ENCODE data around the gene GAK. TPM values are rescaled to one million over a fixed set of nuclear protein-coding genes. Genes with fewer than 3 reads are reported as not detected.
"Not testable (repeated sequence)": the region's sequence is repeated elsewhere in the genome, so short reads cannot be mapped to it uniquely, and the experiment has no call there.

The GAK gene
- total and polyA plus RNA-seq, 4 donors, result 41.8 to 78.8 (median 61.1) TPM

GRCh38 chr4:927566-927965, 4.5 kb downstream of the GAK start:
- H3K27me3 ChIP-seq (ENCODE audit: control insufficient read depth, insufficient read depth, low read length); H3K9me3 ChIP-seq (ENCODE audit: control insufficient read depth, insufficient read depth, low read length); H3K4me3 ChIP-seq (ENCODE audit: low read depth, low read length); DNase-seq (ENCODE audit: low read depth in 4 of 6, low spot score in 6 of 6); H3K27ac ChIP-seq (ENCODE audit: low read depth, low read length): not testable (repeated sequence)
- peaks cover 13% of the 10 kb centered on the region for H3K36me3 ChIP-seq (ENCODE audit: control insufficient read depth, insufficient read depth, low read length)
- WGBS (ENCODE audit: insufficient coverage), result 91% methylated on average over 12 of the region's 21 CpGs
- H3K4me1 ChIP-seq (ENCODE audit: control insufficient read depth, insufficient read depth, low read length), result peaks cover 17% of the 10 kb centered on the region

GRCh38 chr4:926538-926937, 5.6 kb downstream of the GAK start:
- Histone ChIP-seq H3K4me3 (ENCODE audit: low read depth, low read length) (no peak overlapping the region), H3K9me3 (ENCODE audit: control insufficient read depth, insufficient read depth, low read length) (no peaks in the 10 kb centered on the region), H3K36me3 (ENCODE audit: control insufficient read depth, insufficient read depth, low read length) (peaks cover 13% of the 10 kb centered on the region), H3K27me3 (ENCODE audit: control insufficient read depth, insufficient read depth, low read length) (no peaks in the 10 kb centered on the region), H3K4me1 (ENCODE audit: control insufficient read depth, insufficient read depth, low read length) (peaks cover 17% of the 10 kb centered on the region), H3K27ac (ENCODE audit: low read depth, low read length) (no peak overlapping the region)
- WGBS (ENCODE audit: insufficient coverage), result 70% methylated on average over 4 of the region's 17 CpGs
- DNase-seq (ENCODE audit: low read depth in 4 of 6, low spot score in 6 of 6), result no peak

GRCh38 chr4:925771-926500, 6.2 kb downstream of the GAK start:
- Histone ChIP-seq H3K36me3 (ENCODE audit: control insufficient read depth, insufficient read depth, low read length) (peaks cover 13% of the 10 kb centered on the region), H3K9me3 (ENCODE audit: control insufficient read depth, insufficient read depth, low read length) (no peaks in the 10 kb centered on the region), H3K27me3 (ENCODE audit: control insufficient read depth, insufficient read depth, low read length) (no peaks in the 10 kb centered on the region), H3K4me3 (ENCODE audit: low read depth, low read length) (no peak overlapping the region), H3K4me1 (ENCODE audit: control insufficient read depth, insufficient read depth, low read length) (peaks cover 11% of the 10 kb centered on the region), H3K27ac (ENCODE audit: low read depth, low read length) (no peak overlapping the region)
- 78% methylated on average over 19 of the region's 26 CpGs for WGBS (ENCODE audit: insufficient coverage)
- no peak for DNase-seq (ENCODE audit: low read depth in 4 of 6, low spot score in 6 of 6)

- H3K4me1 ChIP-seq (ENCODE audit: control insufficient read depth, insufficient read depth, low read length), result peaks cover 6% of the 10 kb centered on the region
- WGBS (ENCODE audit: insufficient coverage), result 77% methylated on average over 7 of the region's 9 CpGs
- H3K27ac ChIP-seq (ENCODE audit: low read depth, low read length), result no peak overlapping the region
- DNase-seq (ENCODE audit: low read depth in 4 of 6, low spot score in 6 of 6), result no peak
- no peaks in the 10 kb centered on the region for H3K27me3 ChIP-seq (ENCODE audit: control insufficient read depth, insufficient read depth, low read length)
- peaks cover 13% of the 10 kb centered on the region for H3K36me3 ChIP-seq (ENCODE audit: control insufficient read depth, insufficient read depth, low read length)
- H3K4me3 ChIP-seq (ENCODE audit: low read depth, low read length), result no peak overlapping the region
- no peaks in the 10 kb centered on the region for H3K9me3 ChIP-seq (ENCODE audit: control insufficient read depth, insufficient read depth, low read length)
These were observed 6.9 kb downstream of the GAK start for GRCh38 chr4:925171-925570.

- DNase-seq (ENCODE audit: low read depth in 4 of 6, low spot score in 6 of 6), result no peak
- Histone ChIP-seq H3K27ac (ENCODE audit: low read depth, low read length) (no peak overlapping the region), H3K4me1 (ENCODE audit: control insufficient read depth, insufficient read depth, low read length) (peaks cover 6% of the 10 kb centered on the region), H3K9me3 (ENCODE audit: control insufficient read depth, insufficient read depth, low read length) (no peaks in the 10 kb centered on the region), H3K4me3 (ENCODE audit: low read depth, low read length) (no peak overlapping the region), H3K36me3 (ENCODE audit: control insufficient read depth, insufficient read depth, low read length) (peaks cover 13% of the 10 kb centered on the region), H3K27me3 (ENCODE audit: control insufficient read depth, insufficient read depth, low read length) (no peaks in the 10 kb centered on the region)
- 69% methylated on average over 6 of the region's 18 CpGs for WGBS (ENCODE audit: insufficient coverage)
These were observed 7.7 kb downstream of the GAK start for GRCh38 chr4:924107-925096.

- DNase-seq (ENCODE audit: low read depth in 4 of 6, low spot score in 6 of 6), result no peak
- no peak overlapping the region for H3K27ac ChIP-seq (ENCODE audit: low read depth, low read length)
- H3K4me1 ChIP-seq (ENCODE audit: control insufficient read depth, insufficient read depth, low read length), result peaks cover 4% of the 10 kb centered on the region
- H3K27me3 ChIP-seq (ENCODE audit: control insufficient read depth, insufficient read depth, low read length), result no peaks in the 10 kb centered on the region
- 63% methylated on average over 14 of the region's 17 CpGs for WGBS (ENCODE audit: insufficient coverage)
- H3K9me3 ChIP-seq (ENCODE audit: control insufficient read depth, insufficient read depth, low read length), result no peaks in the 10 kb centered on the region
- H3K36me3 ChIP-seq (ENCODE audit: control insufficient read depth, insufficient read depth, low read length), result peaks cover 9% of the 10 kb centered on the region
- no peak overlapping the region for H3K4me3 ChIP-seq (ENCODE audit: low read depth, low read length)
These were observed 10.2 kb downstream of the GAK start for GRCh38 chr4:921830-922331.

- not testable (repeated sequence) for H3K27me3 ChIP-seq (ENCODE audit: control insufficient read depth, insufficient read depth, low read length); H3K27ac ChIP-seq (ENCODE audit: low read depth, low read length); H3K36me3 ChIP-seq (ENCODE audit: control insufficient read depth, insufficient read depth, low read length); H3K4me1 ChIP-seq (ENCODE audit: control insufficient read depth, insufficient read depth, low read length); DNase-seq (ENCODE audit: low read depth in 4 of 6, low spot score in 6 of 6); H3K9me3 ChIP-seq (ENCODE audit: control insufficient read depth, insufficient read depth, low read length); H3K4me3 ChIP-seq (ENCODE audit: low read depth, low read length)
- WGBS (ENCODE audit: insufficient coverage), result 97% methylated on average over 14 of the region's 15 CpGs
These were observed 13.0 kb downstream of the GAK start for GRCh38 chr4:919004-919680.

- H3K4me3 ChIP-seq (ENCODE audit: low read depth, low read length); H3K9me3 ChIP-seq (ENCODE audit: control insufficient read depth, insufficient read depth, low read length); H3K36me3 ChIP-seq (ENCODE audit: control insufficient read depth, insufficient read depth, low read length); H3K4me1 ChIP-seq (ENCODE audit: control insufficient read depth, insufficient read depth, low read length); H3K27me3 ChIP-seq (ENCODE audit: control insufficient read depth, insufficient read depth, low read length); H3K27ac ChIP-seq (ENCODE audit: low read depth, low read length); DNase-seq (ENCODE audit: low read depth in 4 of 6, low spot score in 6 of 6): not testable (repeated sequence)
- 100% methylated on average over 2 of the region's 6 CpGs for WGBS (ENCODE audit: insufficient coverage)
These were observed 13.5 kb downstream of the GAK start for GRCh38 chr4:918591-918990.

GRCh38 chr4:917992-918391, 14.1 kb downstream of the GAK start:
- no peak for DNase-seq (ENCODE audit: low read depth in 4 of 6, low spot score in 6 of 6)
- WGBS (ENCODE audit: insufficient coverage), result no CpG with 5 or more reads among the region's 2 CpGs
- no peak overlapping the region for H3K27ac ChIP-seq (ENCODE audit: low read depth, low read length)
- no peaks in the 10 kb centered on the region for H3K9me3 ChIP-seq (ENCODE audit: control insufficient read depth, insufficient read depth, low read length)
- peaks cover 10% of the 10 kb centered on the region for H3K36me3 ChIP-seq (ENCODE audit: control insufficient read depth, insufficient read depth, low read length)
- H3K4me3 ChIP-seq (ENCODE audit: low read depth, low read length), result no peak overlapping the region
- H3K4me1 ChIP-seq (ENCODE audit: control insufficient read depth, insufficient read depth, low read length), result peaks cover 12% of the 10 kb centered on the region
- no peaks in the 10 kb centered on the region for H3K27me3 ChIP-seq (ENCODE audit: control insufficient read depth, insufficient read depth, low read length)

All from spinal cord (tissue), 10 donors.